ENCODE measurements around the gene FTCDNL1. TPM values are rescaled to one million over a fixed set of nuclear protein-coding genes. Genes with fewer than 3 reads are reported as not detected.

FTCDNL1 gene
- total RNA-seq, 1 experiment from 2014 or later: 2.0 TPM

- Histone ChIP-seq H3T11ph (ENCODE audit: low read length) (no peak overlapping the region), H4K91ac (ENCODE audit: insufficient read length, low read depth, low read length) (no peak overlapping the region), H3K9me3 (ENCODE audit: control insufficient read depth, low read depth, low read length) (no peaks in the 10 kb centered on the region), H2AFZ (ENCODE audit: low read length) (no peak overlapping the region), H2BK5ac (ENCODE audit: insufficient read length, low read length) (no peak overlapping the region), H3K27ac (ENCODE audit: insufficient read length, low read depth, low read length) (no peak overlapping the region), H3K79me2 (ENCODE audit: insufficient read depth, low read length) (no peaks in the 10 kb centered on the region), H3K79me1 (ENCODE audit: insufficient read depth, low read depth, low read length, poor library complexity, severe bottlenecking) (no peaks in the 10 kb centered on the region), H4K20me1 (ENCODE audit: control insufficient read depth, insufficient read depth, insufficient read length) (no peaks in the 10 kb centered on the region), H3K23me2 (ENCODE audit: insufficient read length, low read depth, low read length, poor library complexity, severe bottlenecking) (no peaks in the 10 kb centered on the region), H4K8ac (replicated peaks; ENCODE audit: insufficient read length, low read depth, low read length) (no peak overlapping the region), H3K56ac (ENCODE audit: insufficient read length, low read depth, low read length) (no peak overlapping the region), H3K9ac (ENCODE audit: extremely low read depth, insufficient read length, low read length) (no peak overlapping the region), H3K4ac (ENCODE audit: low read depth, low read length) (no peak overlapping the region), H3K18ac (ENCODE audit: insufficient read length, low read depth, low read length) (no peak overlapping the region), H2BK15ac (ENCODE audit: low read depth, low read length) (no peak overlapping the region), H2BK20ac (ENCODE audit: low read depth, low read length, poor library complexity, severe bottlenecking) (no peak overlapping the region), H2BK120ac (ENCODE audit: low read depth, low read length, poor library complexity, severe bottlenecking) (no peak overlapping the region), H3K27me3 (ENCODE audit: insufficient read depth, low read length) (no peaks in the 10 kb centered on the region), H2AK5ac (ENCODE audit: insufficient read length, low read length) (no peak overlapping the region), H3K4me2 (ENCODE audit: insufficient read depth, insufficient read length, low read length) (no peak overlapping the region), H4K5ac (ENCODE audit: insufficient read length, low read depth, low read length) (no peak overlapping the region), H3K14ac (ENCODE audit: insufficient read depth, low read length) (no peak overlapping the region), H3K23ac (ENCODE audit: insufficient read length, low read depth, low read length) (no peak overlapping the region), H2BK12ac (ENCODE audit: insufficient read length, low read depth, low read length) (no peak overlapping the region), H3K4me1 (ENCODE audit: insufficient read depth, low read length) (no peaks in the 10 kb centered on the region; the same call in 1 of the 2 replicates)
- Mint-ChIP-seq H3K4me3 (no peak overlapping the region), H3K27me3 (ENCODE audit: low read depth) (no peaks in the 10 kb centered on the region), H3K4me1 (peaks cover 27 to 33% of the 10 kb centered on the region in 2 experiments), H3K36me3 (ENCODE audit: insufficient read depth in 1 of 3, low read depth in 3 of 3) (no peaks in the 10 kb centered on the region), H3K27ac (no peak overlapping the region), H3K9me3 (no peaks in the 10 kb centered on the region)
- TF ChIP-seq CTCF (conservative IDR thresholded peaks at IDR 0.05): no peak
- no CpG with 5 or more reads among the region's 4 CpGs for WGBS (ENCODE audit: extremely low coverage, insufficient read length, low lambda C conversion rate)
- DNase-seq: no peak
Measured at GRCh38 chr2:199797431-199798403, 53.3 kb downstream of the FTCDNL1 start.

Measured in H9 (cell line).